22Rv1 (cell line): ENCODE measurements around the gene CPNE5.
"Not testable (repeated sequence)": the region's sequence is repeated elsewhere in the genome, so short reads cannot be mapped to it uniquely, and the experiment has no call there.

ENCODE experiments used
- CTCF ChIP-seq: fragments of 450-650 bp; IDR thresholded peaks from 2 replicates; pipeline ENCODE4 v1.5.1; 2017; ENCODE audit warnings: mild to moderate bottlenecking
- ZFX ChIP-seq: fragments of 450-650 bp; IDR thresholded peaks from 2 replicates; pipeline ENCODE4 v1.6.1; 2017; ENCODE audit warnings: antibody characterized with exemption, borderline replicate concordance

DNA sequence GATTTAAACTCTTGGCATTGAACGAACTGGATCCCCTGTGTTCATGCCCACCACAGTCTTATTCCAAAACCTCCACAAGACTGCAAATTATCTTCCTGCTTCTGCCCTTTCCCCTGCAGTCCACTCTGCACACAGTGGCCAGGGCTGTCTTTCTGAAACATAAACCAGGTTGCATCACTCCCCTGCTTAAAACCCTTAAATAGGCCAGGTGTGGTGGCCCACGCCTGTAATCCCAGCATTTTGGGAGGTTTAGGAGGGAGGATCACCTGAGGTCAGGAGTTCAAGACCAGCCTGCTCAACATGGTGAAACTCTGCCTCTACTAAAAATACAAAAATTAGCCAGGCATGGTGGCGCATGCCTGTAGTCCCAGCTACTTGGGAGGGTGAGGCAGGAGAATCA, 26.2 kb downstream of the CPNE5 start:
- not testable (repeated sequence) for TF ChIP-seq CTCF, ZFX
